HG03135 (cell line): ENCODE results near the gene SPEM2.

Source experiments
- ATAC-seq: cut with Tn5 transposase; IDR thresholded peaks from one replicate; pipeline ENCODE4 v1.9.1; 2021; ENCODE audit warnings: mild to moderate bottlenecking, moderate library complexity; ENCODE audit not compliant: unreplicated experiment

SPEM2 gene

GRCh38 chr17:7440113-7440833 lies 14.9 kb downstream of the SPEM2 start:
- no peak for ATAC-seq

- ATAC-seq: no peak
These were observed 15.4 kb downstream of the SPEM2 start for GRCh38 chr17:7440834-7441195.

- no peak for ATAC-seq
These were observed 15.8 kb downstream of the SPEM2 start for GRCh38 chr17:7441266-7441665.

GRCh38 chr17:7442142-7442541 lies 16.7 kb downstream of the SPEM2 start:
- ATAC-seq: no peak

GRCh38 chr17:7443499-7444485 lies 18.4 kb downstream of the SPEM2 start:
- ATAC-seq: no peak

GRCh38 chr17:7444682-7445618 lies 19.5 kb downstream of the SPEM2 start, which contains the start of gene CHRNB1:
Gene CHRNB1 (plus strand): TSS chr17:7445061. CDS start chr17:7445128, 67 bp downstream.
- no peak for ATAC-seq

GRCh38 chr17:7445619-7445968 lies 20.2 kb downstream of the SPEM2 start:
- no peak for ATAC-seq

- ATAC-seq: no peak
These were observed 23.0 kb downstream of the SPEM2 start for GRCh38 chr17:7448461-7448860.

- ATAC-seq: no peak
These were observed 34.6 kb downstream of the SPEM2 start for GRCh38 chr17:7459961-7460545.

- no peak for ATAC-seq
These were observed 35.6 kb downstream of the SPEM2 start for GRCh38 chr17:7460850-7461660.

- no peak for ATAC-seq
These were observed 37.3 kb downstream of the SPEM2 start for GRCh38 chr17:7462474-7463371.

GRCh38 chr17:7463372-7463846 lies 38.0 kb downstream of the SPEM2 start:
- ATAC-seq: no peak

- no peak for ATAC-seq
These were observed 38.7 kb downstream of the SPEM2 start for GRCh38 chr17:7464081-7464480.

- ATAC-seq: no peak
These were observed 40.3 kb downstream of the SPEM2 start for GRCh38 chr17:7465597-7466275.

- ATAC-seq: no peak
These were observed 40.9 kb downstream of the SPEM2 start for GRCh38 chr17:7466318-7466638.

- ATAC-seq: no peak
These were observed 41.4 kb downstream of the SPEM2 start for GRCh38 chr17:7466639-7467341.

- ATAC-seq: no peak
These were observed 42.1 kb downstream of the SPEM2 start for GRCh38 chr17:7467498-7467897.

- no peak for ATAC-seq
These were observed 42.9 kb downstream of the SPEM2 start for GRCh38 chr17:7468290-7468689.
